AG09309 (cell line): ENCODE data around the gene NDEL1.

Source experiments
- DNase-seq: peaks from one replicate; pipeline ENCODE4 v3.0.0-alpha.2; 2010; ENCODE audit warnings: low read depth
- H3K4me3 ChIP-seq: 2 replicates; pipeline ENCODE4 v1.5.1; 2011; ENCODE audit warnings: mild to moderate bottlenecking, low read depth, low read length, moderate library complexity; ENCODE audit not compliant: control insufficient read depth
- CTCF ChIP-seq: IDR thresholded peaks from 2 replicates; pipeline ENCODE4 v1.5.1; 2011; ENCODE audit warnings: mild to moderate bottlenecking, low read depth, low read length, inconsistent platforms; ENCODE audit not compliant: insufficient read depth, control insufficient read depth; ENCODE audit errors: missing control alignments

NDEL1 gene

GRCh38 chr17:8503368-8503767, 67.7 kb downstream of the NDEL1 start:
- no peak overlapping the region for H3K4me3 ChIP-seq
- no peak for TF ChIP-seq CTCF
- no peak for DNase-seq

GRCh38 chr17:8503807-8504206, 68.1 kb downstream of the NDEL1 start:
- no peak for DNase-seq
- no peak for TF ChIP-seq CTCF

GRCh38 chr17:8504460-8505207, 69.0 kb downstream of the NDEL1 start:
- no peak for TF ChIP-seq CTCF
- DNase-seq: no peak
- no peak overlapping the region for H3K4me3 ChIP-seq

More at GRCh38 chr17:8503807-8504206, 68.1 kb downstream of the NDEL1 start:
- H3K4me3 ChIP-seq: no peak overlapping the region

- no peak for DNase-seq
- TF ChIP-seq CTCF: no peak
- H3K4me3 ChIP-seq: no peak overlapping the region
These were observed 70.5 kb downstream of the NDEL1 start for GRCh38 chr17:8506145-8506544.

GRCh38 chr17:8514801-8515200, 79.1 kb downstream of the NDEL1 start:
- H3K4me3 ChIP-seq: no peak overlapping the region
- no peak for TF ChIP-seq CTCF
- DNase-seq: no peak
